Measurements from ENCODE around the gene SCN9A.
"Not testable (repeated sequence)": the region's sequence is repeated elsewhere in the genome, so short reads cannot be mapped to it uniquely, and the experiment has no call there.

The SCN9A gene

GRCh38 chr2:166375195-166375735 is 479 bp downstream of the SCN9A start:
- no peak for DNase-seq (ENCODE audit: low read depth)

GRCh38 chr2:166373951-166374350 is 1.8 kb downstream of the SCN9A start:
- DNase-seq (ENCODE audit: low read depth): no peak

- no peak for DNase-seq (ENCODE audit: low read depth)
Measured at GRCh38 chr2:166373539-166373938, 2.2 kb downstream of the SCN9A start.

- no peak for DNase-seq (ENCODE audit: low read depth)
Measured at GRCh38 chr2:166373105-166373504, 2.6 kb downstream of the SCN9A start.

GRCh38 chr2:166372046-166372445 is 3.7 kb downstream of the SCN9A start:
- DNase-seq (ENCODE audit: low read depth): no peak

GRCh38 chr2:166365803-166366420 is 9.8 kb downstream of the SCN9A start:
- no peak for DNase-seq (ENCODE audit: low read depth)

- no peak for DNase-seq (ENCODE audit: low read depth)
Measured at GRCh38 chr2:166365239-166365638, 10.5 kb downstream of the SCN9A start.

- no peak for DNase-seq (ENCODE audit: low read depth)
Measured at GRCh38 chr2:166364476-166365161, 11.1 kb downstream of the SCN9A start.

GRCh38 chr2:166361351-166362153 is 14.2 kb downstream of the SCN9A start:
- DNase-seq (ENCODE audit: low read depth): no peak

GRCh38 chr2:166360906-166361305 is 14.8 kb downstream of the SCN9A start:
- no peak for DNase-seq (ENCODE audit: low read depth)

- no peak for DNase-seq (ENCODE audit: low read depth)
Measured at GRCh38 chr2:166360426-166360825, 15.3 kb downstream of the SCN9A start.

GRCh38 chr2:166357950-166358321 is 17.8 kb downstream of the SCN9A start:
- not testable (repeated sequence) for DNase-seq (ENCODE audit: low read depth)

GRCh38 chr2:166357068-166357949 is 18.4 kb downstream of the SCN9A start:
- no peak for DNase-seq (ENCODE audit: low read depth)

GRCh38 chr2:166351319-166351718 is 24.4 kb downstream of the SCN9A start:
- no peak for DNase-seq (ENCODE audit: low read depth)

- DNase-seq (ENCODE audit: low read depth): no peak
Measured at GRCh38 chr2:166350525-166350924, 25.2 kb downstream of the SCN9A start.

- DNase-seq (ENCODE audit: low read depth): no peak
Measured at GRCh38 chr2:166344286-166345113, 31.2 kb downstream of the SCN9A start.

GRCh38 chr2:166343467-166343866 is 32.3 kb downstream of the SCN9A start:
- DNase-seq (ENCODE audit: low read depth): no peak

GRCh38 chr2:166341426-166341825 is 34.3 kb downstream of the SCN9A start:
- DNase-seq (ENCODE audit: low read depth): no peak

- DNase-seq (ENCODE audit: low read depth): no peak
Measured at GRCh38 chr2:166338831-166339339, 36.9 kb downstream of the SCN9A start.

- no peak for DNase-seq (ENCODE audit: low read depth)
Measured at GRCh38 chr2:166337932-166338331, 37.8 kb downstream of the SCN9A start.

GRCh38 chr2:166335284-166335683 is 40.5 kb downstream of the SCN9A start:
- no peak for DNase-seq (ENCODE audit: low read depth)

Measured in stimulated activated CD4-positive, alpha-beta T cell treated with anti-CD3 and anti-CD28 coated beads, Interleukin-2, amount 100 ng/mL, for 4 hours (primary cell).